Measurements from ENCODE around the gene CSF1.

The CSF1 gene

GRCh38 chr1:109883248-109883955 lies 27.2 kb upstream of the CSF1 start:
- no peak for DNase-seq

DNA sequence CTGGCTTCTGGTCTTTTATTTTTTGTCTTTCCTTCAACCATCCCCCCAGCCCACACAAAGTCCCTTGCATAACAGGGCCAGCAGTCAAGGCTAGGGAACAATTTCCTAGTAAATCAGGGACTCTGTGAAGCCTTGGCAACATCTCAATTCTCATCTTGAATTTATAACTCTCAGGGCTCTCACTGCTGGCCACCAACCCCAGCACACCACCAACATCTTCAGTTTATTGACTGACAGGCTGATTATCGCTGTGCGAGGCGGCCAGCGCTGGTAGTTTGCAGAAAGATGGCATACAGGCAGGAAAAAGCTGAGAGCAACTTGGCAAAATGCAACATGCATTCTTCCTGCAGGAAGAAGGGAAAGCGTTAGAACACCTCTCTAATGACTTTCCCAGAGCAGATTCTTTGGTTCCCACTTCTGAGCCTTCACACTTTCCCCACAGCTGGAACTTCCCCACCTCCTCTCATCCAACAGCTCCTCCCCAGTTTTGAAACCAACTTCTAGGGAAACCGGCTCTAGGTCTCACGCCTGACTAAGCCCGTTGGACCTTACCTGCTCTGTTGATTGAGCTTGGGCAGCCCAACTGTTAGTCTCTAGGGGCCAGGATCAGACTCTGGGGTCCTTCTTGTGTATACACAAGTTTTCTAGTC lies 26.3 kb upstream of the CSF1 start:
- DNase-seq = no peak

GRCh38 chr1:109885589-109885988 lies 25.1 kb upstream of the CSF1 start:
- DNase-seq = no peak

- DNase-seq = no peak
Measured at GRCh38 chr1:109886827-109887226, 23.8 kb upstream of the CSF1 start.

DNA sequence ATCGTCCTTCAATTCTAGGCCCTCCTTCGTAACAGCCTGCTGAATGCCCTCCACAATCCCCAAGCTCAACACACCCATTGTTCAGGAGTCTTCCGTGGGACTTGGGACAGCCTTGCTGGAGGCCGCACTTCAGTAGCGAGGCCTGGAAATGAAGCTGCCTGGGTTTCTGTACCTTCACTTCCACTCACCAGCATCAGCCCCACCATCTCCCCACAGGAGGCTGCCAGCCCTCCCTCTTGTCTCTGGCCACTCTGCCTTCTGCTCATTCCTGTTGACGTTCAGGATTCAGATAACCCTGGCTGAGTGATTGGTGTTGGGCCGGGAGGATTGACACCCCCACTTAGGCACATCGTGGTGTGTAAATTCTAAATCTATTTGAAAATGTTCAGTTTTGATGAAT lies 23.4 kb upstream of the CSF1 start:
- DNase-seq = no peak

DNA sequence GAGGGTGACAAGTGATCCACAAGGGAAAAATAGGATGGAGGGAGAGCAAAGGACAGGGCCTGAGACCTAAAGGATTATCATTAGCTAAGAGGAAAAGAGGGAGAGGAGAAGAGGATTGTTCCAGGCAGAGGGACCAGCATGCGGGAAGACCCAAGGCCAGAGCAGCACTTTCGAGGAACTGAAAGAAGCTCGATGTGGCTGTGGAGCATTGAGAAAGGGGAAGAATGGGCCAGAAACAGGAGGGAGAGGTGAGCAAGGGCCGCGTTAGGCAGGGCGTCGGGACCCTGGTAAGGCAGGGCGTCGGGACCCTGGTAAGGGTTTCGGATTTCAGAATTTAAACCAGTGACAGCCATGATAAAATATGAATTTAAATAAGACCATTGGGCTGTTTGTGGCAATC lies 22.8 kb upstream of the CSF1 start:
- DNase-seq = no peak

DNA sequence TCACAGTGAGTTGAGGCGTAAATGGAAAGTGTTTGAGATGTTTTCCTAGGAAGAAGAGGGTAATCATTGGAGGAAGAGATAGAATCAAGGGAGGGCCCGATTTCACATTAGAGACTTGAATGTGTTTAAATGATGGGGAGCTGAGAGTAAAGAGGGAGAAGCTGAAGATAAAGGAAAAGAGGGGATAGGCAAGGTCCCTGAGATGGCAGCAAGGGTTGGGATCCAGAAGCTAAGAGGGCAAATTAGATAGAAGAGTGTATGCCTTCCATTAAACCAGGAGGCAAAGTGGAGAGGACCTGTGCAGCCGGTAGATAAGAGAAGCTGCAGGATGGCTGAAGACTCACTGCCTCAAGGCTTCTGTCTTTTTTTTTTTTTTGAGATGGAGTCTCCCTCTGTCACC lies 21.6 kb upstream of the CSF1 start:
- no peak for DNase-seq

GRCh38 chr1:109890115-109890953 lies 20.3 kb upstream of the CSF1 start:
- DNase-seq = no peak

DNA sequence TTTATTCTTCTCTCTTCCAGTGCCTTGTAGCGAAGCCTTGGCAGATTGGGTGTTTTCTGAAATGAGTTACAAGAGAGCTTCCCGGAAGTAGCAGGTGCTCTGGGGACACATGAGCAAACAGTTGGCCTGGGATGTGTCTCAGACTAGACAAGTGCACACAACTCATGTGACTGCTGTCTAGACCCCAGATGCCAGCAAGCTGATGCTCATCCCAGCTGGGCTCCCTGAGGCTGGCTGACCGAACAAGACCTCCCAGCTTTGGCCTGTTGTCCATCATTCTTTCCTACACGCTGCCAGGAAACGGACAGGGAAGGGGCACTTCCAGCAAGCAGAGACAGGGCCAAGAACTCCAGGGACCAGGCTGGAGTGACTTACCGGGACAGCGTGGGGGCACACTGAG lies 18.7 kb upstream of the CSF1 start:
- no peak for DNase-seq

- DNase-seq = no peak
Measured at GRCh38 chr1:109892561-109893368, 17.9 kb upstream of the CSF1 start.

- DNase-seq = no peak
Measured at GRCh38 chr1:109893532-109894171, 17.0 kb upstream of the CSF1 start.

DNA sequence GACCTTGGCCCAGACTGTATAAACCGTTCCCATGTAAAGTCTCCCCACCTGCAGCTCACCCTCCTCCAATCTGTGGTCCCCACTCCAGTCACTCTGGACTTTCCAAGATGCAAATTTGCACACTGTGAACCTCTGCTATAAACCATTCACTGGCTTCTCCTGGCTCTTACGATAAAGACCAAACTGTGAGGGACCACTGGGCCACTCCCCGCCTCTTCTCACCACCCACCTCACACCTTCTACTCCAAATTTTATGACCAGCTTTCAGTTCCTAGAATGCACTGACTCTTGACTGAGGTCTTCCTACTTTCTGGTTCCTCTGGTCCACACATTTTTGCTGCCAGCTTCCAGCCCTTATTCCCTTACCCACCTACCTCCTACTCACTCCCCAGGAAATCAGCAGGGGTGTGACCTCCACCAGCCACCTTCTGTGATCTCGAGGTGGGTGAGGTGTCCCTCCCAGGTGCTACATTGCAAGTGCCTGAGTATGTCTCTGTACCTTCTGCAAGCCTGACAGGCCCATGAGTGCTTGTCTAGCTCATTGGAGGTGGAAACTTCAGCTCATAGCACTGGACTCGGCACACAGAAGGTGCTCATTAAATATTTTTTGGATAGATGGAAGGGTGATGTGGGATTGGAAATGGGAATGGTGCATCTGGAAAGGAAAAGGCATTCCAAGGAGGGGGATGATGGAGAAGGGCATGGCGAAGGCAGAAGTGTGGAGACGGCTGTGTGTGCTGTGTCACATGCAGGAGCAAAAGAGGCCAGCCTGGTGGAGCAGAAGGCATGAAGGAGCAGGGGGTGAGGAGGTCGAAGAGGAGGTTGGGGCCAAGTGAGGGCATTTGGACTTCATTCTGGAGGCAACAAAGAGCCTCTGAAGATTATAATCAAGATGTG lies 15.6 kb upstream of the CSF1 start:
- no peak for DNase-seq

GRCh38 chr1:109895720-109896504 lies 14.7 kb upstream of the CSF1 start:
- no peak for DNase-seq

DNA sequence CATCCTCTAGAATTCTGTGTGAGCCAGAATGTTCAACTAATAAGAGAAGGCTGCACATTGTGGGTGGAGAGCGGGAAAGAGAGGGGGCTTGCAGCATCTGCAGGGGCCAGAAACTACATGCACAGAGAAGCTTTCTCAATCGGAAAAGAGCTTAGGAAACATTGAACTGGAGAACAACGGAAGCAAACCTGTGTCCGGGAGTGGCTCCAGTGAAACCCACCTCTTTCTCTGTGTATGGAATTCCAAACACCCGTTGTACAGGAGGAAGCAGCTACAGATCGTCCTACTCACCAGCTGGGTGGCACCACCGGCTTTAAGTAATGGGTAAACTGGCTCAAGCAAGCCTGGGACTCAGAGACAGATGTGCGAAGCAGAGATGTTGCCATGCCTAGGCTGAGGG lies 14.0 kb upstream of the CSF1 start:
- no peak for DNase-seq

DNA sequence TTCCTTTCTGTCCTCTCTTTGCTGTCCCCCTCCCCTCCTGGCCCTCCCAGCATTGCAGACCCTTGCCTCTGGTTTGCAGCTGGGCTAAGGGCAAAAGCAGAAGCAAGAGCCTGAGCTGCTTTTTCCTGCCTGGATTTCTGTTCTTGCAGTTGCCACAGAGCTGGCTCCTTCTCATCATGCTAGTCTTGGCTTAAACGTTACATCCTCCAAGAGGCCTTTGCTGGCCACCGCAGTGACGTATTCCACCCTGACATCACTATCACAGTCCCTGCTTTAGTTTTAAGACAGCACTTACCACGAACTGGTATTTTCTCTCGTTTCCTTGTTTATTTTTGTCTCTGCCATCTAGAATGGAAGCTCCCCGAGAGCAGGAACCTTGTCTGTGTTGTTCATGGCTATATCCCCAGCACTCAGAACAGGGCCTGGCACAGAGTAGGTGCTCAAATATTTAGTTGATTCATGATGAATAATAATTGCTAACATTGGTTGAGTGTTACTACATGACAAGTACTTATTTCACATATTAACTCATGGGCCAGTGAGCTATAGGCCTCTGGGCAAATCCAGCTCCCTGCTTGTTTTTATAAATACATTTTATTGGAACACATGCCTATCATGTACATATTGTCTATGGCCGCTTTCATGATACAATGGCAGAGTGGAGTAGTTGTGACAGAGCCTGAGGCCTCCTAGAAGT lies 13.2 kb upstream of the CSF1 start:
- DNase-seq = no peak

GRCh38 chr1:109898842-109899241 lies 11.8 kb upstream of the CSF1 start:
- no peak for DNase-seq

GRCh38 chr1:109901141-109901523 lies 9.5 kb upstream of the CSF1 start:
- no peak for DNase-seq

DNA sequence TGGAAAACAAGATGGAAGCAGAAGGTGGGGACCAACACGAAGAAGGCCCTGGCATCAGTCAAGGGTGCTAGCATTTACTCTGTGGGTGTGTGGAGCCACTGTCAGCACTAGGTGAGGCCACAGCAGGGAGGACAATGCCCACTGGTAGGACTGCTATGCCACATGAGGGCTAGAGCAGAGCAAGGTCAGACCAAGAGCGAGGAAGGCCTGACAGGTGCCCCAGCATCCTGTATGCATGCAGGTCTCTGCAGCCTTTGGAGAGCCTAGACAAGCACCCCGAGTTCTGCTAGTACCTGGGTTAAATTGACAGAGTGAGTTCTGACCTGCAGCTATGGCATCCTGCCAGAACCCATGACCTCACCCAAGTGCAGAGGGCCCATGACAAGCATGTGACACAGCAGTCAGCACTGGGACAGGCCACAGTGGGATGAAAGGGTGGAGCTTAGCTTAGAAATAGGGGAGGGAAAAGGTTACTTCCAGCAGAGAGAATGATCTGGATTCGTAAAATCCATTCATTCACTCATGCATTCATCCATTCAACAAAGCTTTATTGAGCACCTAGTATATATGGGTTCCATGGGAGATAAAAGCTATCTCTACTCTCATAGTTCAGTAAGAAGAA lies 9.0 kb upstream of the CSF1 start:
- no peak for DNase-seq

DNA sequence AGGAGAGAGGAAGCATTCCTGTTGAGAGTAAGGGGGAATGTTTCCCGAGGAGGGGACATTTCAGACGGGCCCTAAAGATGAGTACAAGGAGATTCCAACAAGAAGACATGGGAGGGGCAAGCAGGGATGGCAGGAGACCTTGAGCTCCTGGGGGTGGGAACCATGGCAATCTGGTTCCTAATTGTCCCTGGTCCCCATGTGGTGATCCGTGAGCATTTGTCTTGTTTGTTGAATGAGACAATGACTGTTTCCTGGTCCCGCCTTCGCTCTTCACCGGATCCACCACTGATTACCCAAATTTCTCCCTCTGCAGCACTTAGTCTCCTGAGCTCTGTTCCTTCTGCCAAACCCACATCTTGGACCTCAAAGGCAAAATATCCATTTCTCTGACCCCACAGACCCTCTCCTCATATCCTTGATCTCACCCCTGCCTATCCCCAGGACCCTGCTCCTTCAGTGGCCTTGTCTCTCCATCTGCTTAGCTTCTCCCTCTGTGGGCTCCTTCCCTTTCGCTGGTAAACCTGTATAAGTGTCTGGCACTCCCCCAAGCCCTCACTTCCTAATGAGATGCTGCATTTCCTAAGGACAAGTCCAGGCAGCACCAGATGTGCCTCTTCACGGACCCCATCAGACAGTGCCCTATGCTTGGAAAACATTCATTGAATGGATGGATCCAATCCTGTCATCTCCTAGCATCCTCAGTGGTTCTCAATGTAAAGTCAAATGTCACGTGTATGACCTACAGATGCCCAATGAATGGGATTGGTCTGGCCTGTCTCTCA lies 8.3 kb upstream of the CSF1 start:
- no peak for DNase-seq

All from activated gamma-delta T cell treated with Interleukin-2 at 50 U/mL for 16 hours (primary cell).